Measurements from ENCODE around the gene MAPRE3. TPM values are rescaled to one million over a fixed set of nuclear protein-coding genes. Genes with fewer than 3 reads are reported as not detected.

MAPRE3 gene
- total RNA-seq, 1 donor, result 5.3 TPM

DNA sequence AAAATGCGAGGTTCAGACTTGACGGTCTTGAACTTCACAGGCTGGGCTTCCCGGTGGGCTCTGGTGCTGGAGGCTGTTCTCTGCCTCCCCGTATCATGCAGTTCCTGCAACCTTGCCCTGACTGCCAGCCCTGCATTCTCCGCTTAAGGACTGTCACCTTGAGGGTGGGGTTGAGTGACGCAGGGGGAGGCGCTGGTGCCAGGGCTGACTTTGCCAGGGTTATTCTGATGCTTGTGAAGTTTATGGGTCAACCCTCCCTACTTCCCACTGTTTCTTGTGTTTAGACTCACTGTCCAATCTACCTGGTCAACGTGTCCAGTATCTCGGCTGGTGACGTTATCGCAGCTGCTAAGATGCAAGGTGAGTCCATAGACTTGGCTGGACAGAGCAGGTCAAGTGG is 37.5 kb upstream of the MAPRE3 start:
- no peak for DNase-seq (ENCODE audit: low read depth)
- no peak overlapping the region for H3K4me3 ChIP-seq (ENCODE audit: low read depth, low read length)
- no peak for TF ChIP-seq CTCF (IDR thresholded peaks at IDR 0.05; ENCODE audit: insufficient read depth, low read length)

GRCh38 chr2:26933431-26934334 is 36.8 kb upstream of the MAPRE3 start:
- TF ChIP-seq CTCF (IDR thresholded peaks at IDR 0.05; ENCODE audit: insufficient read depth, low read length), result no peak
- no peak overlapping the region for H3K4me3 ChIP-seq (ENCODE audit: low read depth, low read length)
- no peak for DNase-seq (ENCODE audit: low read depth)

DNA sequence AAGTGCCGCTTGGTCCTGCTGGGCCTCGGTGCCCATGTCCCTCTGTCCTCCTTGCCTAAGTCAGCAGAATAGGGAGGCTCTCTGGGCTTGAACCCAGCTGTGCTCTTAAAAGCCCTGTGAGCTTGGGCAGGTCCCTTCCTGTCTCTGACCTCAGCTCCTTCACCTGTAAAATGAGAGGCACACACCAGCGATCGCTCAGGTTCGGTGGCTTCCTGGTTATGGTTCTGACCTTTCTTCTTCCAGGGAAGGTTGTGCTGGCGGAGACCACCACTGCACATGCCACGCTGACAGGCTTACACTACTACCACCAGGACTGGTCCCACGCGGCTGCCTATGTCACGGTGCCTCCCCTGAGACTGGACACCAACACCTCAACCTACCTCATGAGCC is 36.1 kb upstream of the MAPRE3 start:
- DNase-seq (ENCODE audit: low read depth), result no peak
- H3K4me3 ChIP-seq (ENCODE audit: low read depth, low read length), result no peak overlapping the region
- TF ChIP-seq CTCF (IDR thresholded peaks at IDR 0.05; ENCODE audit: insufficient read depth, low read length), result no peak

DNA sequence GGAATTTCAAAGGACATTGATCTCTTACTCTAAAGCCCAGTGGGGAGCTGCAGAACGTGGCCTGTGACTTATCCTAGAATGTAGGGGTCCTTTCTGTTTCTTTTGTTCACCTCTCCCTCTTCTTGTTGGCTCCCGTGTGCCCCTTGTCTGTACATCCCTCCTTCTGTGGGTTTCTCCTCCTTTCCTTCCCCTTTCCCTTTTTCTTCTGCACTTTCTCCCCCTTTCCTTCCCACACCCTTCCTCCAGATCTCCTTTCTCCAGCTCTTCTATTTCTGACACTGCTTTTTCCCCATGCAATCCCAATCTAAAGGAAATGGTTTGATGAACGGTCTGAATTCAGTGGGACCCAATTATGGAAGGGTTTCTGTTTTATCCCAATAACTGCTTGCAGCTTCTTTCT is 35.5 kb upstream of the MAPRE3 start:
- no peak for DNase-seq (ENCODE audit: low read depth)
- H3K4me3 ChIP-seq (ENCODE audit: low read depth, low read length), result no peak overlapping the region
- no peak for TF ChIP-seq CTCF (IDR thresholded peaks at IDR 0.05; ENCODE audit: insufficient read depth, low read length)

GRCh38 chr2:26936855-26937254 is 33.6 kb upstream of the MAPRE3 start:
- no peak for DNase-seq (ENCODE audit: low read depth)
- no peak for TF ChIP-seq CTCF (IDR thresholded peaks at IDR 0.05; ENCODE audit: insufficient read depth, low read length)
- no peak overlapping the region for H3K4me3 ChIP-seq (ENCODE audit: low read depth, low read length)

DNA sequence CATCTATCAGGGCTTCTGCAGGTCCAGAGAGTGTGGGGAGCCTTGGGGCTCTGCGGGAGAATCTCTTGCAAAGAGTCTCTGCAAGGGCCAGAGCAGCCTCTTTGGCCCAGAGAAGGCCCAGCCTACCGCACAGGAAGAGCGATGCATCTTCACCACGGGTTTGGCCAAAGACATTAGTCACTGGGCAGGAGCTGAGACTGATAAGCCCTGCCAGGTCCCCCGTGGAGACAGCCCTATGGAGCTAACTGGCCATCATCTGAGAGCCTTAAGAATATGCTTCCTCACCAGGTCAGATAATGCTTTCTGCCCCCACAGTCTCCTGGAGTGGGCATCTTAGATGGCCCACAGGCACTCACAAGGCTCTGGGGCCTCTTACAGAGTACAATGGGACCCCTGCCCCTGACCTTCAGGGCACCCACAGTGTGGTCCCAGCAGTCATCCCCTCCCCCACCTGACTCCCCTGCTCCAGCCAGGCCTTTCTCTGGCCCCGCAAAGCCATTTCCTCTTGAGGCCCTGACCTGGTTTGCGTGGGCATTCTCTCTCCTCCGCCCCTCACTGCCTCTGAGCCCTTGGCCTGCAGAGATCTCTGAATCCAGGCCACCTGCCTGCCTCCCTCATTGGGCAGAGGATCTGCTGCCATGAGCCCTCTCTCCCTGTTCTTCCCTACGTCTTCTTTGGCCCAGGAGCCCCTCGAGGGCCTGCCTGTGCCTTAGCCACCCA is 31.9 kb upstream of the MAPRE3 start:
- H3K4me3 ChIP-seq (ENCODE audit: low read depth, low read length), result no peak overlapping the region
- no peak for TF ChIP-seq CTCF (IDR thresholded peaks at IDR 0.05; ENCODE audit: insufficient read depth, low read length)
- DNase-seq (ENCODE audit: low read depth), result no peak
